Measurements from ENCODE around the gene ALPI. TPM values are rescaled to one million over a fixed set of nuclear protein-coding genes. Genes with fewer than 3 reads are reported as not detected.

Gene ALPI
- total and polyA plus RNA-seq, 12 donors = not detected

- Histone ChIP-seq H3K9me3 (replicated peaks in 1 of 3) (no peaks in the 10 kb centered on the region), H3K27me3 (peaks cover 48% of the 10 kb centered on the region), H3K4me3 (no peak overlapping the region), H3K36me3 (replicated peaks in 1 of 2) (no peaks in the 10 kb centered on the region), H3K27ac (no peak overlapping the region), H3K4me1 (replicated peaks in 1 of 2) (peaks cover 0 to 7% of the 10 kb centered on the region in 2 donors)
- TF ChIP-seq CTCF (IDR thresholded peaks at IDR 0.05) (no peak), POLR2A (IDR thresholded peaks at IDR 0.05) (no peak)
- 90 to 93% (median 91%) methylated on average over 6 to 19 of the region's 19 CpGs for WGBS, 4 donors
- intact Hi-C loops (cut with DNase I) = no loop called here
- DNase-seq = peak in 1 of 7 donors; percentile 6
These were observed 28.1 kb downstream of the ALPI start for GRCh38 chr2:232483923-232484627.

GRCh38 chr2:232484628-232485347 lies 28.8 kb downstream of the ALPI start:
- 74 to 84% (median 79%) methylated on average over 5 to 12 of the region's 12 CpGs for WGBS, 4 donors
- DNase-seq = peak in 1 of 7 donors; percentile 10

GRCh38 chr2:232485348-232485756 lies 29.4 kb downstream of the ALPI start:
- Histone ChIP-seq H3K27me3 (peaks cover 48% of the 10 kb centered on the region), H3K4me1 (replicated peaks in 1 of 2) (peaks cover 0 to 7% of the 10 kb centered on the region in 2 donors), H3K4me3 (no peak overlapping the region), H3K36me3 (replicated peaks in 1 of 2) (no peaks in the 10 kb centered on the region), H3K9me3 (replicated peaks in 1 of 3) (no peaks in the 10 kb centered on the region), H3K27ac (no peak overlapping the region)
- no peak for DNase-seq
- intact Hi-C loops (cut with DNase I) = no loop called here
- 39 to 45% (median 43%) methylated on average over 17 to 22 of the region's 22 CpGs for WGBS, 4 donors
- TF ChIP-seq POLR2A (IDR thresholded peaks at IDR 0.05) (no peak), CTCF (IDR thresholded peaks at IDR 0.05) (no peak)

More at GRCh38 chr2:232484628-232485347, 28.8 kb downstream of the ALPI start:
- Histone ChIP-seq H3K9me3 (replicated peaks in 1 of 3) (no peaks in the 10 kb centered on the region), H3K4me3 (no peak overlapping the region), H3K36me3 (replicated peaks in 1 of 2) (no peaks in the 10 kb centered on the region), H3K27ac (no peak overlapping the region), H3K4me1 (replicated peaks in 1 of 2) (peaks cover 0 to 7% of the 10 kb centered on the region in 2 donors), H3K27me3 (peaks cover 48% of the 10 kb centered on the region)
- no peak for TF ChIP-seq CTCF (IDR thresholded peaks at IDR 0.05)
- no peak for TF ChIP-seq POLR2A (IDR thresholded peaks at IDR 0.05)
- intact Hi-C loops (cut with DNase I) = no loop called here

GRCh38 chr2:232485757-232486557 lies 30.0 kb downstream of the ALPI start:
- H3K4me1 ChIP-seq (replicated peaks in 1 of 2) = peaks cover 0 to 7% of the 10 kb centered on the region in 2 donors
- no peak for TF ChIP-seq CTCF (IDR thresholded peaks at IDR 0.05)
- no peak for TF ChIP-seq POLR2A (IDR thresholded peaks at IDR 0.05)
- no peak overlapping the region for H3K27ac ChIP-seq
- peaks cover 48% of the 10 kb centered on the region for H3K27me3 ChIP-seq
- DNase-seq = peak in 1 of 7 donors; percentile 10
- 11 to 16% (median 13%) methylated on average over 12 to 111 of the region's 111 CpGs for WGBS, 4 donors
- no peaks in the 10 kb centered on the region for H3K9me3 ChIP-seq (replicated peaks in 1 of 3)
- intact Hi-C loops (cut with DNase I) = no loop called here
- no peaks in the 10 kb centered on the region for H3K36me3 ChIP-seq (replicated peaks in 1 of 2)
- no peak overlapping the region for H3K4me3 ChIP-seq
